Heart right ventricle (tissue), 16 donors: ENCODE results near the gene ASPSCR1. TPM values are rescaled to one million over a fixed set of nuclear protein-coding genes. Genes with fewer than 3 reads are reported as not detected.
A peak's percentile ranks its signal among the peaks of the same experiment; 100 is the strongest.

ENCODE experiments used
- ATAC-seq, 8 donors: fragments of 200-7000 bp; cut with Tn5 transposase; one replicate each; pipeline ENCODE4 v1.9.1; 2020; ENCODE audit warnings: mild to moderate bottlenecking in 8 of 8, moderate library complexity in 8 of 8, moderate number of reproducible peaks in 1 of 8
- DNase-seq, 2 donors: peaks; one replicate each; pipeline ENCODE4 v3.0.0-alpha.2; 2020
- H3K27ac ChIP-seq, 10 donors: fragments of 200-600 bp; sonication (generic) in 2 of 10; one replicate each; pipeline versions ENCODE4 v1.5.0 to v1.8.0; 2020 to 2022; ENCODE audit warnings: mild to moderate bottlenecking in 3 of 10
- H3K27me3 ChIP-seq, 7 donors: fragments of 200-600 bp; one replicate each; pipeline ENCODE4 v1.8.0; 2021 to 2022; ENCODE audit warnings: mild to moderate bottlenecking in 2 of 7
- H3K36me3 ChIP-seq, 9 donors: fragments of 200-600 bp; sonication (generic) in 1 of 9; one replicate each; pipeline versions ENCODE4 v1.5.0 to v1.8.0; 2020 to 2022; ENCODE audit warnings: mild to moderate bottlenecking in 2 of 9
- H3K4me1 ChIP-seq, 9 donors: fragments of 200-600 bp; sonication (generic) in 1 of 9; one replicate each; pipeline versions ENCODE4 v1.5.0 to v1.8.0; 2020 to 2022; ENCODE audit warnings: mild to moderate bottlenecking in 4 of 9
- H3K4me3 ChIP-seq, 10 donors: fragments of 200-600 bp; sonication (generic) in 2 of 10; one replicate each; pipeline versions ENCODE4 v1.5.0 to v1.8.0; 2020 to 2022; ENCODE audit warnings: mild to moderate bottlenecking in 7 of 10, moderate library complexity in 2 of 10
- H3K9me3 ChIP-seq, 11 donors: fragments of 200-600 bp in 10 of 11; sonication (generic) in 2 of 11; one replicate each; pipeline versions ENCODE4 v1.5.0 to v1.8.0; 2013 to 2022; ENCODE audit warnings: mild to moderate bottlenecking in 2 of 11, control low read depth in 1 of 11, moderate library complexity in 1 of 11
- CTCF ChIP-seq, 9 donors: fragments of 200-600 bp; sonication (generic) in 2 of 9; IDR thresholded peaks; one replicate each; pipeline versions ENCODE4 v1.5.0 to v1.8.0; 2021 to 2022; ENCODE audit warnings: antibody characterized with exemption in 9 of 9, mild to moderate bottlenecking in 5 of 9, moderate library complexity in 1 of 9
- WGBS, 2 donors: extraction: QIAGEN DNeasy Blood & Tissue Kit; methylation state at CpG; one replicate each; pipeline ENCODE4 v1.1.7; 2013; ENCODE audit warnings: inconsistent platforms in 1 of 2; 5-methylcytosine and 5-hydroxymethylcytosine counted together
- intact Hi-C, 10 donors: fragments of 100-400 bp; cut with DNase I; formaldehyde crosslinking; loops; one replicate each; pipeline versions ENCODE4 v1.11.1 to v1.14.2; 2022
- polyA plus RNA-seq, 2 donors: library from polyadenylated mRNA; stranded (reverse); fragments of 200-250 nt; gene quantifications; one replicate each; pipeline ENCODE4 v1.2.3, GENCODE V29; 2013
- total RNA-seq, 10 donors: library from RNA; stranded (reverse); fragmentation: NEBNext Ultra II Directional in 3 of 10; extraction: Animal tissue kit (Norgen Biotek cat#: 25700) in 3 of 10; gene quantifications; one replicate each; pipeline versions ENCODE4 v1.2.1 to v1.2.4, GENCODE V29; 2021 to 2023
- donor health status: Arrhythmogenic right ventricular cardiomyopathy.
- donor health status: ischemic (EF 13 %, LVEDD 7.1; RV severe dilation, severe dysfunction).
- donor health status: healthy with polysubstance abuse.
- donor health status: DM: no; HTN: yes; CAD: no.
- donor health status: DM: no; HTN: no; CAD: no.
- donor health status: ischemic (EF 25% LVEDD 6.9; RV normal size, moderate dysfunction).
- donor health status: ischemic (EF 25% LVEDD 5.7; RV mildly dilated, moderate dysfunction).
- donor health status: healthy.
- donor health status: DM: yes; HTN: yes; CAD: no.
- donor health status: Ischemic cardiomyopathy.
- donor health status: ischemic (EF 35%, LVEDD 5.7; RV mildly dilated, moderate dysfunction).
- donor health status: nonischemic (EF 11% LVEDD 7.7; RV severe dilation, severe dysfunction).
- donor health status: DM: yes; HTN: yes; CAD: no.
- donor health status: PGD.
- donor health status: ischemic (EF 29% LVEDD 5.4; RV normal size, mild dysfunction).
- donor health status: nonischemic (EF 23%, LVEDD 6.1; RV moderate dilation, normal function).

Gene ASPSCR1
- total and polyA plus RNA-seq, 12 donors = 19.9 to 115 (median 25.1) TPM

GRCh38 chr17:82065638-82066303 lies 88.3 kb downstream of the ASPSCR1 start, which contains the start of gene DUS1L:
Gene DUS1L (minus strand): TSS chr17:82065804. CDS start chr17:82065059, 745 bp downstream.
- TF ChIP-seq CTCF (IDR thresholded peaks at IDR 0.05) = no peak
- H3K4me1 ChIP-seq = peaks cover 17 to 31% (median 23%) of the 10 kb centered on the region in 9 donors
- 10% methylated on average over 87 to 88 of the region's 88 CpGs for WGBS, 2 donors
- peaks cover 0 to 34% (median 9%) of the 10 kb centered on the region in 9 donors for H3K36me3 ChIP-seq
- no peaks in the 10 kb centered on the region for H3K27me3 ChIP-seq
- H3K27ac ChIP-seq = peak within 1 kb of the TSS; percentile 71 to 97 (median 88)
- ATAC-seq (peak; percentile 74 to 87 (median 84)), DNase-seq (peak; percentile 48 to 77)
- H3K4me3 ChIP-seq = peak within 1 kb of the TSS; percentile 61 to 100 (median 94)
- intact Hi-C loops = no loop called here
- no peaks in the 10 kb centered on the region for H3K9me3 ChIP-seq

Other genes with a start within 250 kb of the ASPSCR1 start
- gene GCGR, start 173.5 kb upstream of the ASPSCR1 start, total RNA-seq = not detected
- under 1 TPM in 1 of 2 donors, not detected in 1; 0.03 TPM for gene GCGR, start 173.5 kb upstream of the ASPSCR1 start, polyA plus RNA-seq
- 100 to 1,000 TPM in 2 of 10 donors, 10 to 100 TPM in 8; 75.1 to 105 (median 88.8) TPM for gene MCRIP1, start 144.3 kb upstream of the ASPSCR1 start, total RNA-seq
- 100 to 1,000 TPM; 199 to 239 TPM for gene MCRIP1, start 144.3 kb upstream of the ASPSCR1 start, polyA plus RNA-seq
- under 1 TPM in 1 of 10 donors, not detected in 9; 0.31 TPM for gene PPP1R27, start 142.6 kb upstream of the ASPSCR1 start, total RNA-seq
- under 1 TPM in 1 of 2 donors, not detected in 1; 0.14 TPM for gene PPP1R27, start 142.6 kb upstream of the ASPSCR1 start, polyA plus RNA-seq
- gene P4HB, start 117.1 kb upstream of the ASPSCR1 start, total RNA-seq = 100 to 1,000 TPM; 244 to 801 (median 332) TPM
- gene P4HB, start 117.1 kb upstream of the ASPSCR1 start, polyA plus RNA-seq = 100 to 1,000 TPM; 284 to 536 TPM
- gene ARHGDIA, start 106.3 kb upstream of the ASPSCR1 start, total RNA-seq = 100 to 1,000 TPM in 7 of 10 donors, 10 to 100 TPM in 3; 89.9 to 263 (median 110) TPM
- 100 to 1,000 TPM in 1 of 2 donors, 10 to 100 TPM in 1; 97.2 to 251 TPM for gene ARHGDIA, start 106.3 kb upstream of the ASPSCR1 start, polyA plus RNA-seq
- 10 to 100 TPM; 28.1 to 47.2 (median 32.2) TPM for gene ALYREF, start 86.0 kb upstream of the ASPSCR1 start, total RNA-seq
- gene ALYREF, start 86.0 kb upstream of the ASPSCR1 start, polyA plus RNA-seq = 10 to 100 TPM in 1 of 2 donors, 1 to 10 TPM in 1; 3.6 to 45.4 TPM
- gene ANAPC11, start 85.9 kb upstream of the ASPSCR1 start, total RNA-seq = 100 to 1,000 TPM; 124 to 189 (median 142) TPM
- gene ANAPC11, start 85.9 kb upstream of the ASPSCR1 start, polyA plus RNA-seq = 100 to 1,000 TPM; 205 to 405 TPM
- under 1 TPM; 0.13 to 0.83 (median 0.32) TPM for gene NPB, start 75.4 kb upstream of the ASPSCR1 start, total RNA-seq
- under 1 TPM; 0.49 to 0.73 TPM for gene NPB, start 75.4 kb upstream of the ASPSCR1 start, polyA plus RNA-seq
- 10 to 100 TPM; 29.5 to 54.7 (median 43.2) TPM for gene PCYT2, start 66.2 kb upstream of the ASPSCR1 start, total RNA-seq
- 10 to 100 TPM; 54.4 to 64.1 TPM for gene PCYT2, start 66.2 kb upstream of the ASPSCR1 start, polyA plus RNA-seq
- gene SIRT7, start 59.5 kb upstream of the ASPSCR1 start, total RNA-seq = 1 to 10 TPM; 4.4 to 9.3 (median 5.9) TPM
- gene SIRT7, start 59.5 kb upstream of the ASPSCR1 start, polyA plus RNA-seq = 10 to 100 TPM; 14.5 to 15.7 TPM
- gene MAFG, start 49.9 kb upstream of the ASPSCR1 start, total RNA-seq = 10 to 100 TPM; 10.8 to 30.9 (median 16.3) TPM
- 10 to 100 TPM; 10.5 to 10.6 TPM for gene MAFG, start 49.9 kb upstream of the ASPSCR1 start, polyA plus RNA-seq
- 1 to 10 TPM; 2.8 to 7.4 (median 3.8) TPM for gene PYCR1, start 40.3 kb upstream of the ASPSCR1 start, total RNA-seq
- 10 to 100 TPM in 1 of 2 donors, 1 to 10 TPM in 1; 1.2 to 29.6 TPM for gene PYCR1, start 40.3 kb upstream of the ASPSCR1 start, polyA plus RNA-seq
- 1 to 10 TPM in 9 of 10 donors, under 1 TPM in 1; 0.92 to 8.6 (median 5.0) TPM for gene MYADML2, start 30.4 kb upstream of the ASPSCR1 start, total RNA-seq
- gene MYADML2, start 30.4 kb upstream of the ASPSCR1 start, polyA plus RNA-seq = 1 to 10 TPM in 1 of 2 donors, under 1 TPM in 1; 0.26 to 4.3 TPM
- gene NOTUM, start 16.4 kb upstream of the ASPSCR1 start, total RNA-seq = 1 to 10 TPM in 1 of 10 donors, under 1 TPM in 4, not detected in 5; 0.27 to 1.5 (median 0.65) TPM
- under 1 TPM; 0.22 to 0.74 TPM for gene NOTUM, start 16.4 kb upstream of the ASPSCR1 start, polyA plus RNA-seq
- 10 to 100 TPM; 15.8 to 37.4 (median 20.6) TPM for gene CENPX, start 45.2 kb downstream of the ASPSCR1 start, total RNA-seq
- gene CENPX, start 45.2 kb downstream of the ASPSCR1 start, polyA plus RNA-seq = 100 to 1,000 TPM in 1 of 2 donors, 10 to 100 TPM in 1; 48.6 to 132 TPM
- gene LRRC45, start 45.7 kb downstream of the ASPSCR1 start, total RNA-seq = 10 to 100 TPM in 1 of 10 donors, 1 to 10 TPM in 9; 2.2 to 10.4 (median 3.1) TPM
- gene LRRC45, start 45.7 kb downstream of the ASPSCR1 start, polyA plus RNA-seq = 1 to 10 TPM; 6.7 to 7.7 TPM
- 1 to 10 TPM in 6 of 10 donors, under 1 TPM in 4; 0.82 to 1.6 (median 1.1) TPM for gene RAC3, start 54.0 kb downstream of the ASPSCR1 start, total RNA-seq
- 1 to 10 TPM; 1.5 to 3.3 TPM for gene RAC3, start 54.0 kb downstream of the ASPSCR1 start, polyA plus RNA-seq
- 100 to 1,000 TPM; 155 to 258 (median 187) TPM for gene DCXR, start 60.1 kb downstream of the ASPSCR1 start, total RNA-seq
- 100 to 1,000 TPM; 283 to 387 TPM for gene DCXR, start 60.1 kb downstream of the ASPSCR1 start, polyA plus RNA-seq
- gene RFNG, start 74.2 kb downstream of the ASPSCR1 start, total RNA-seq = 10 to 100 TPM; 13.9 to 24.9 (median 18.9) TPM
- gene RFNG, start 74.2 kb downstream of the ASPSCR1 start, polyA plus RNA-seq = 10 to 100 TPM; 29.3 to 30.1 TPM
- gene GPS1, start 74.3 kb downstream of the ASPSCR1 start, total RNA-seq = 10 to 100 TPM; 68.9 to 96.6 (median 80.6) TPM
- gene GPS1, start 74.3 kb downstream of the ASPSCR1 start, polyA plus RNA-seq = 100 to 1,000 TPM; 102 to 183 TPM
- 10 to 100 TPM; 34.1 to 96.4 (median 43.1) TPM for gene DUS1L, start 88.2 kb downstream of the ASPSCR1 start, total RNA-seq
- 100 to 1,000 TPM in 1 of 2 donors, 10 to 100 TPM in 1; 85.2 to 191 TPM for gene DUS1L, start 88.2 kb downstream of the ASPSCR1 start, polyA plus RNA-seq
- gene FASN, start 120.6 kb downstream of the ASPSCR1 start, total RNA-seq = 10 to 100 TPM in 8 of 10 donors, 1 to 10 TPM in 2; 9.0 to 62.4 (median 17.9) TPM
- gene FASN, start 120.6 kb downstream of the ASPSCR1 start, polyA plus RNA-seq = 10 to 100 TPM; 34.4 to 58.4 TPM
- 10 to 100 TPM in 8 of 10 donors, 1 to 10 TPM in 2; 7.0 to 16.2 (median 10.7) TPM for gene CCDC57, start 235.2 kb downstream of the ASPSCR1 start, total RNA-seq
- 10 to 100 TPM in 1 of 2 donors, 1 to 10 TPM in 1; 9.4 to 34.5 TPM for gene CCDC57, start 235.2 kb downstream of the ASPSCR1 start, polyA plus RNA-seq